Activated CD8-positive, alpha-beta memory T cell treated with anti-CD3 and anti-CD28 coated beads for 36 hours (primary cell): ENCODE measurements around the gene ABCC12. TPM values are rescaled to one million over a fixed set of nuclear protein-coding genes. Genes with fewer than 3 reads are reported as not detected.
"Not testable (repeated sequence)": the region's sequence is repeated elsewhere in the genome, so short reads cannot be mapped to it uniquely, and the experiment has no call there.

Experiments
- CTCF ChIA-PET: fragments of 350-600 bp; sonication (Branson Sonifier 250); formaldehyde crosslinking; loops from one replicate; lab custom pipeline; 2021; ENCODE audit warnings: antibody characterized with exemption; lab: Charles Lee
- POLR2A ChIA-PET: fragments of 350-600 bp; sonication (Branson Sonifier 250); formaldehyde crosslinking; loops from one replicate; lab custom pipeline; 2021; ENCODE audit warnings: antibody characterized with exemption; lab: Charles Lee
- total RNA-seq, 2 experiments: library from RNA; stranded (reverse); gene quantifications; one replicate each; pipeline ENCODE4 v1.2.3, GENCODE V29; 2021

ABCC12 gene
- total RNA-seq, 2 experiments from 2014 or later: not detected

DNA sequence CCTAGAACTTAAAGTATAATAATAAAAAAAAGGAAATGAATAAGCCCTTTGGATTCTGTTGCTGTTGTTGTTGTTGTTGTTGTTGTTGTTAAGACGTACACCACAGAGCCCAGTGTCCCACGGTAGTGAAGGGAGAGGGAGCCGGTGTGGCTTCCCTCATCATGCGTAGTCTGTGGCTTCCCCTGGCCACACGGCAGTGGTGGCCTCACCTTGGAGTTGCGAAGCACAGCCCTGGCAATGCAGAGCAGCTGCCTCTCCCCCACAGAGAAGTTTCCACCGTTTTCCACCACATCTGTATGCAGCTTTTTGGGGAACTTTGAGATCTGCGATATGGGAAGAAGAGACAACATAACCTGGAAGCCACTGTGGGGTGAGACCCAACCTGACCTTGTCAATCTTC, 14.1 kb upstream of the ABCC12 start:
- ChIA-PET POLR2A (no interaction called here), CTCF (no interaction called here)

DNA sequence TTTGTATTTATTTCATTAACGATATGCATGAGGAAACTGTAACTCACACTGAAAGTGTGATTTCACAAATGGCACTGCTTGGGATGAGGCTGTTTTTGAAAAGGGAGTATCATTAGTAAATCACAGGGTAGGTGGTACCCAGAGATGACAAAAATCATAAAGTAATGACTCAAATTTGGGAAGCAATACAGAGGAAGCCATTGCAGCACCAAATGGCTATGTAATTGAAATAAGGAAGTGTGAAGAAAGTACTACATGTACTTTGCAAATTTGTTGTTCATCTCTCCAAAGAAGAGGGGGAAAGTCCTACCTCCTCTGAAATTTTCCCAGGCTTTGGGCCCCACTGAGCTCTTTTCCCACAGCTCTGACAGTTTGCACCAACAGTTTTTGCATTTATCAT, 12.3 kb upstream of the ABCC12 start:
- ChIA-PET CTCF (no interaction called here), POLR2A (no interaction called here)

DNA sequence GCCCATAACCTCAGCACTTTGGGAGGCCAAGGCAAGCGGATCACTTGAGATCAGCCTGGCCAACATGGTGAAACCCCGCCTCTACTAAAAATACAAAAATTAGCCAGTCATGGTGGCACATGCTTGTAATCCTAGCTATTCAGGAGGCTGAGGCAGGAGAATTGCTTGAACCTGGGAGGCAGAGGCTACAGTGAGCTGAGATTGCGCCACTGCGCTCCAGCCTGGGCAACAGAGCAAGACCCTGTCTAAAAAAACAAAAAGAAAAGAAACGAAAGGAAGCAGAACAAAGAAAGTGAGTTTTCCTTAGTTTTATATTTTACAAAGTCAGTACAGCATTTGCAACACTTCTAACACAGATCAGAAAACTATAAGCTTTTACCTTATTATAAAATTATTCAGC, 10.8 kb upstream of the ABCC12 start:
- CTCF ChIA-PET: interaction anchor here (0.6 kb wide), 1 partner anchor 449 kb away, joined by 3 read pairs; no protein-coding TSS in a partner anchor
- POLR2A ChIA-PET: not testable (repeated sequence)

DNA sequence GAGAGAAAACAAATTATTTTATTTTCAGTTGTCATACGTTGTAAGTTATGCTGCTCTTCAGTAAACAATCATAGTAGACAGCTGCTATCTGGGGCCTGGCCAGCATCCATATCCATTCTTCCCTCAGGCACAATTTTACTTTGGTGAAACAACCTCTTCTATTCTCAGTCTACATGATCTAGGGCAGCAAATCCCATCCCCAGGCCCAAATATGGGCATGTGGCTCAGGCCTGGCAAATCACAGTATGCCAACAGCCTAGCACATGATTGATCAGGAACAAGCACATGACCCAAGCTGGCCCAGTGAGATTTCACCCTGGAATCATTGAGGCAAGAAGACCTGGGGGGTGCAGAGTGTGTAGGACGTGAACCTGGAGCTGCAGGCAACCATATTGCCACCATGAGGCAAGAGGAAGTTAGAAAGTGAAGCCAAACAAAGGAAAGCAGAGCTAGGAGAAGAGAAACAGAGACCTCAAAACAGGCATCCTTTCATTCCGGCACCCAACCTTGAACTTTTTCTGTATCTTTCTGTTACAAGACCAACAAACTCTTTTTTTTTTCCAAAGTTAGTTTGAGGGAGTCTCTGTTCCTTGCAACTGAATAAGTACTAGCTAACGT, 10.3 kb upstream of the ABCC12 start:
- CTCF ChIA-PET: interaction anchor here (1.1 kb wide), 1 partner anchor 31 kb away, joined by 3 read pairs; no protein-coding TSS in a partner anchor
- POLR2A ChIA-PET: no interaction called here

DNA sequence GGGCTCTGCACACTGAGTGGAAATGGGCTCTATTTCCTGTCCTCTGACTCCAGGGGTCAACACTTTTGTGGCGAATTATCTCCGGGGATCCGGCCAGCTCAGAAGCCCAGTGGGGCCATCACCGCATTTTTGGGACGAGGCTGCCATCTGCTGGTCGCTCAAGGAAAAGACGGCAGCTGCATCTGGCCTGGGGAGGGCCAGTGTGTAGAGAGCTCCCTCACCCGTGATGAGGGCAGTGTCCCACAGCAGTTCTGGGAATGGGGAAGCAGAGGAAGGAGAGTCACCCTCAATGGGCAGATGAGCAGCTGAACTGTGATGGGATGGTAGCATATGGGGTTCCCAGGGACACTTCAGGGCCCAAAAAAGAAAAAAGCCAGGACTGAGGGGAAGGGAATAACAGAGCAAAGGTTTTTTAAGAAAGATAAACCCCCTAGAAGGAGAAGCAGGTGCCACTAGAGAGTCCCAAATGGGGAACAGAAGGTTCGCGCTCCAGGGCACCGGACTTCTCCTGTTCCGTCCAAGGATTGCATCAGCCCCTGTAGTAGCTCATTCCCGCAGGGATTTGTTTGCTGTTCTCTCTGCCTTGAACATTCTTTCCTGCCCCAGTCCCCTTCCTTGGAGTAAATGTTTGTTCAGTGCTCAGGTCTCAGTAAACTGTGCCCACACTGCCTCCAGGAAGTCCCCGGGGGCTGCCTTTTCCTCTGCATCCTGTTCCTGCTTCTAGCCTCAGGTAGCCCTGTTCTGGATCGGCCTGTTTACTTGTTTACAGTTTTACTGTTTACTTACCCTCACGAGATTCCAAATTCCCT, 9.3 kb upstream of the ABCC12 start:
- ChIA-PET CTCF (interaction anchor here (0.6 to 2.2 kb wide), 7 partner anchors 9 to 1127 kb away, joined by 3 to 7 read pairs (median 5); no protein-coding TSS in a partner anchor), POLR2A (interaction anchor here (0.5 kb wide), 1 partner anchor 67 kb away, joined by 6 read pairs; no protein-coding TSS in a partner anchor)

DNA sequence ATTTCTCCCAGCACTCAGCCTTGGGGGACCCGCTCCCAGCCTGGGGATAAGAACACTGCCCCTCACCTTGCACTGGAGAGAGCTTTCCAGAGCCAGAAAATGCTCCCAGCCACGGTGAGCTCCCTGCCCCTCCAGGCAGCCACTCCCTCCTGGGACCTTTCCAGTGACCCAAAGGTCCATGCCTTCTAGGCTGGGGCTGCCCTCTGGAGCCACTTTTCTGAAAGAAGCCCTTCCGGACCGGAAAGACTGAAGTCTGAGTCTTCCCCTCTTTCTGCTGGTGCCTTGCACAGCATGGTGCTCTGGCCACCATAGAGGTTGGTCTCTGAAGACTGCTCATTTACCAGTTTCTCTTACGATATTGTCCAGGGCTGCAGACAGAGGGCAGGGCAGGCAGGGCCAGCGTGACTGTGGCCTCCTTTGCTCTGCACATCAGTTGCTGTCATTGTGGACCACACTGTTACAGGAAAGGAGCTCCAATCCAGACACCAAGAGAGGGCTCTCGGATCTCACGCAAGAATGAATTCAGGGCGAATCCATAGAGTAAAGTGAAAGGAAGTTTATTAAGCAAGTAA, 7.1 kb upstream of the ABCC12 start:
- POLR2A ChIA-PET: no interaction called here
- CTCF ChIA-PET: no interaction called here

DNA sequence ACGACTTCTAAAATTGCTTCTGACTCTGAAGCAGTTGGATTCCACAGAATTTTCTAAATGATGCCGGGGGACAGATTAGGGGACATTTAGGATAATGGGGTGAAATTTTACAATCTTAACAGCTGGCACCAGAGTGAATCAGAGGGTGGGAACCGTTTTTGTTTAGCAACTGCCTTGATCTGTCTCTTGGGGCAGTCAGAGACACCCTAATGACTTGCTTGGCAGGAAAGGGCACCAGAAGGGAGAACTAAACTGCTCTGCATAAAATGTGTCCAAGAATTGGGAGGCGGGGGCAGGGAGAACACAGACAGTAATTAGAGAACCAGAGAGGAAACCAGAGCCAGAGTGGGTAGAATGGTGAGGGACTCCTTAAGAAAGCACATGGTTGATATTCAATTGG, 6.1 kb upstream of the ABCC12 start:
- POLR2A ChIA-PET: no interaction called here
- CTCF ChIA-PET: no interaction called here

DNA sequence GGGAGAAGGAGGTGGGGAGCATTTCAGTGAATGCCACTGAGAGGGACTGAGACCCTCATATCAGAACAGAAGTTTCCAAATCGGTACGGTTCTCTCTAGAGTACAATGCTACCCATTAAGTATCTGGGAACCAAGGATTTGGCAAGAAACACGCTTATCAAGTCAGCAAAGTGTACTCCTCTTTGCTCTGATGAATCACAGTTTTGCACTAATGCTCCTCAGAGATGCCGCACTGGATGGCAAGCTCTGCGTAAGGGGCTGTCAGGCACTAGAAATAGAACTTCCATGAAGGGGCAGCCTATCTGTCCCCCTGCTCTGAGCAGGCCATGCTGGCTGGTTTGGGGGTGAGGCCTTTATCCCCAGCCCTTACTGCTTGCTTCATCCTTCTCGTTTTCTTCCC, 4.8 kb upstream of the ABCC12 start:
- POLR2A ChIA-PET: no interaction called here
- CTCF ChIA-PET: no interaction called here

DNA sequence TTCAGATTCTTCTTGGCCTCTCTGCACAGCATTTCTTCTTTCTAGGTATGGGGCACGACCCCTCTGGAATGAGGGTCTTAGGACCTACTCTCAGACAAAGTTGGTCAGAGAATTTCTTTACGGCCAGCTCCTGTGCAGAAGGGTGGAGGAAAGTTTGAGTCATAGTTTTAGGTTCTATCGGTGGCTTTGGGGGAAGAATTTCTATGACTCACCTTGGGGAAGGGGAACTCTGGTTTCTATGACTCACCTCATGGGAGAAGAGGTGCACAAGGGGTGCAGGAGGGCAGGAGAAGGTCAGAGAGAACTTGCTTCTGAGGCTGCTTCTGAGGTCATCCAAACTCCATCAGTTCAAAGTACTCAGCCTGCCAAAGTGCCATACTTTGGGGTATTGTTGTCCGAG, 2.5 kb upstream of the ABCC12 start:
- ChIA-PET CTCF (no interaction called here), POLR2A (interaction anchor here (0.7 kb wide), 1 partner anchor 35 kb away, joined by 3 read pairs; no protein-coding TSS in a partner anchor)

DNA sequence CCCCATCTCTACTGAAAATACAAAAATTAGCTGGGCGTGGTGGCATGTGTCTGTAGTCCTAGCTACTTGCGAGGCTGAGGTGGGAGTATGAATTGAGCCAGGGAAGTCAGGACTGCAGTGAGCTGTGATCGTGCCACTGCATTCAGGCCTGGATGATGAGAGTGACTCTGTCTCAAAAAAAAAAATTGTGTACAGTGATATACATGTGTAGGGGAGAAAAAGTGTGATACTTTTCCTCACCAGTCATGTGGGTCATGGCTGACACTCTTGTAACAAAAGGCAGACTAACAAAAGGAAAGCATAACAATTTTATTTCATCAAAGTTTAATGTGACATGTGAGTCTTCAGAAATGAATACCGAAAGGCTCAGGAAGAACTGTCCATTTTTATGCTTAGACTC, 2.0 kb upstream of the ABCC12 start:
- CTCF ChIA-PET: no interaction called here
- POLR2A ChIA-PET: interaction anchor here (0.7 kb wide), 1 partner anchor 35 kb away, joined by 3 read pairs; no protein-coding TSS in a partner anchor

DNA sequence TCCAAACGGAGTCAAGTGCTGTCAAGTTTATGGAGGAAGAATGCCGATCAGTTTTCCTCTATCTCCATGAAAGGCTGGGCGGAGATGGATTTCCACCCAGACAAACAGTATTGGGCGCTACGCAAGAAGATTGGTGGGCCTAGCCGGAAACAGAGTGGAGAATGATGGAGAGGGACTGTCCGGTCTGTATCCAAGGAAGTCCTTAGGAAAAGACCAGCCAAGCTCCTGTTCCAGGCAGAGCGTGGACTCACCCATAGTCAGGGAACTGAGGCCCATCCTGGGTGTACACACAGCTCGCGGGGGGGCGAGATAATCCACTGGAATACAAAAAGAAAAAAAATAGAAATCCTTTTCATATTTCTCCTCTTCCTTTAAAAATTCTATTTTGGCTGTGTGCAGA, 1.5 kb upstream of the ABCC12 start:
- CTCF ChIA-PET: interaction anchor here (0.8 to 1.5 kb wide), 2 partner anchors 33 to 1139 kb away, joined by 3 to 4 read pairs; no protein-coding TSS in a partner anchor
- POLR2A ChIA-PET: no interaction called here

DNA sequence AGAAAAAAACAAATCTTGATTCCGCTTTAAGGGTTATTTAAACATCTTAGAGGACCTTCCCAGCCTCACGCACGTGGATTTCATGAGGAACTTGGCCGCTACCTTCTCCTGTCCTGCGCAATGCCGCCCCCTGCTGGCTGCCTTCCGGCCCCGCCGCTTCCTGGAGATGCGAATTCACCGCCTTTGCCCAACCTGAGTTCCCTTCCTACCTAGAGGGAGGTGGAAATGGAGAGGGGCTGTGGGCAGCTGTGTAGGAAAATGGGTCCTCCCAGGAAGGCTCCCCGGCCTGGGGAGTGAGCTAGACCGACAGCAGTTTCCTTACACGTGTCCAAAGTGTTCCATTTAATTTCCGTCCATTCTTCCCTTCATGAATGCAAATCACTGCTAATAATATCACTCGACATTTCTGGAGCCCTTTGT, 1.0 kb upstream of the ABCC12 start:
- CTCF ChIA-PET: interaction anchor here (0.8 to 1.5 kb wide), 3 partner anchors 19 to 1139 kb away, joined by 3 to 4 read pairs (median 3); no protein-coding TSS in a partner anchor

DNA sequence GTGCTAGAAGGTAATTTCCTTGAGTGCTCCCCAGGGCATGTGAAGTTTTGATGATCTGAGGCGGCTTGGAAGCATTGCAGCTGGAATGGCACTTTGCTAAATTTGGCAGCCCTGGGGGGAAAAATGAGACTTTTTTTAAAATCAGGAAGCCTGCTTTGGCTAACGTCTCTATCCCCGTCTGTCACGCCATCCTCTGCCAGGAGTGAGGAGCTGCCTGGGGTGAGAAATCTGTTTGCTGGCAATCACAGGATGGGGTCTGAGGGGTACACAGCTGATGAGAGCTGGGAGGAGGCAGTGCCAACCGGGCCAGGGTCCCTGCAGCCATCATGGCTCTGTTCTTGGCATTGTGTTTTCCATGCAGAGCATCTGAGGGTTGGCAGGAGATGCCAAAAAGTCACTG, 2.0 kb downstream of the ABCC12 start:
- CTCF ChIA-PET: no interaction called here
- POLR2A ChIA-PET: no interaction called here

More for the DNA sequence above, 1.0 kb upstream of the ABCC12 start:
- POLR2A ChIA-PET: no interaction called here

DNA sequence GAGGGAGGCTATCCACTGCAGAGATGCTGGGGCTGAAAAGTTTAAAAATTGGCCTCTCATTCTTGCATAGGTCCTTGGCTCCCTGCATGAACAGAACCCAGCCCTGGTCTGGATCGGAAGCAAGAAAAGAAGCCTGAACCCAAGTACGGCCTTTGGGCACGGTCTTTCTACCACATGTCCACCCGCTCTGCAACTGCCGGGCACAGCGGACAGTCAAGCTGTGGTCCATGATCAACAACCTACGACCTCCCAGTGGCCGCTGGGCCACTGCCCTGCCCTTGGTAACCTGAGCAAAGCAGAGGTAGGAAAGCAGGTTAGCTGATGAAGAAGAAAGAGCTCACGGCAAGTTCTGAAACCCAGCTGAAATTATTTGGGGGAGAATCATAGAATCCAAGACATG, 3.6 kb downstream of the ABCC12 start:
- ChIA-PET CTCF (no interaction called here), POLR2A (no interaction called here)

DNA sequence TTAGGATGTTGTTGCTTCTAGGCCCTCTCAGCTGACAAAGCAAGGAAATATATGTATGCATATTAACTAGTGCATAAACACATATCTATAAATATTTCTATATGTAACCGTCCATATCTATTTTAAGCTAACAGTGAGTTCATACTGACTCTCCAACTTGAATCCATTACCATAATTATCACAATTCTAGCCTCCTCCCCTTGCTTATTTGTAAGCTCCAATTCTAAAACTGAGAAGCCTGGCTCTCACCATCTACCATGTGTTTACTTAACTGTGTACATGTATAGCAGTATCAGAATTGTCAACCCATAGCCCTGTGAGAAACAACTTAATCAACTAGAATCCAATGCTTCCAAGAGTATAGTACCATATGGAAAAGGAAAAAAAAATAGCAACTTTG, 5.1 kb downstream of the ABCC12 start:
- CTCF ChIA-PET: no interaction called here
- POLR2A ChIA-PET: no interaction called here

DNA sequence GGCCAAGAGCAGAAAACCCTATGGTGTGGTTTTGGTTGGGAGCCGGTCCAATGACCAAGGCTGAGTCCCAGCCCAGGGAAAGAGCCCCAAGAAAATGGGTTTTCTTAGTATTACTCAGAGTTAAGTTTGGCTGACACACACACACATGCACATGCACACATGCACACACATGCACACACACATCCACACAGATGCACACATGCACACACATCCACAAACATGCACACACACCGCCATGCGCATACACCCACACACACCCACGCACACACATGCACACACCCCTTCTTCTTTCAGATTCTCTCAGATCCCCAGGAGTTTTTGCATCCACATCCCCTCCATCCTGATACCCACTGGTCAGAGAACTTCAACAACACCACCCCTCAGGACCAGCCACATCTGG, 9.1 kb downstream of the ABCC12 start:
- CTCF ChIA-PET: no interaction called here
- POLR2A ChIA-PET: no interaction called here

DNA sequence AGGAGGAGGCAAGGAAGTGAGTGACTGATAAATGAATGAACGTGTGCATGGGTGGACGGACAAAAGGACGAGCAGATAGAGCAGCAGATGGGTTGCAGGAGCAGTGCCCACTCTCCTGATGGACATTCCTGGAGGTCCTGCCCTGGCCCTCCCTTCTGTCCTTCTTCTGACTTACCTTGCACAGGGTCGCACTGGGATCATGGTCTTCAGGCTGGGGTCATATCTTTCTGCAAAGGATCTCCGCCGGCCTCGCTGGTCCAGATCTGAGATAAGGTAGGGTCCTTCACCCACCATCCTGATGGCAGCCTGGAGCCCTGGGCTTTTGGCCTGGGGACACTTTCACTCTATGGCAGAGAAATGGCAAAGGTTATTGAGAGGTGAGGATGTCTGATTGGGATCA, 9.7 kb downstream of the ABCC12 start:
- ChIA-PET CTCF (no interaction called here), POLR2A (no interaction called here)

DNA sequence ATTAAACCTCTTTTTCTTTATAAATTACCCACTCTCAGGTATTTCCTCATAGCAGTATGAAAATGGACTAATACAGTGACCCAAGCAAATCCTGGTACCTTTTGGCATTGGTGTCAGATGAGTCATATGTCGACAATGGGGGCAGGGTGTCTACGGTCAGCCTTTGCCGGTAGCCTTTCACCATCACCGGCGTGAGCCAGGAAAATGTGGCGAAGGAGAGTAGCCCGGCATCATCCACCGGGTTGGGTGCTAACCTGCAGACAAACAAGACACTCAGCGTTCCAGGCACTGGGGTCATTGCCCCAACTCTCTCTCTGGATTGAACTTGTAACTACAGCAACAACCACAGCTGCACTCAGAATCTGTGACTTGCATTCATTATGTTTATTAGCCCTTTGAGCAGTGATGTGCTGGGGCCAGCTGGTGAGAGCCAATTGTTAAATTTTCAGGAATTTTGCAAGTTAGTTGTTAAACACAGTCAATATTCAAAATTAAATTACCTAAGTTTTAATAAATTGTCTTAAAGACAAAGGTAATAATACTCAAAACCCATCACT, 11.9 kb downstream of the ABCC12 start:
- CTCF ChIA-PET: no interaction called here
- POLR2A ChIA-PET: no interaction called here

DNA sequence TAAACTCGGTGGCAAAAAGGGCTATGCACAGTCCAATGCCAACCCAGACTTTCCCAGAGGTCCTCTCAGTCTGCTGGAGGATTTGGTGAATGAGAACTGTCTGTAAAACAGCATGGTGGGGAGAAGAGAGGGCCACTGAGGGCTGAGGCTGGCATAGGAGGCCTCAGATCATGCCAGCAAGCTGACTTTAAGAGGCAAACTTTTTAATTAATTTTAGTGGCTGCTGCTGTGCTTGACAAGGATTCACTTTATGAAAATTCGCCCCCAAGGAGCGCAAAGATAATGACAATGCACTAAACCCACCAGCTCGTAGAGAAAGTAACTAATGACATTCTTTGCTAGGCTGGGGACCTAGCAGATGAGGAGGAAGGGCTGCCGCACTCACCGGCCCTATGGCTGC, 15.0 kb downstream of the ABCC12 start:
- ChIA-PET POLR2A (no interaction called here), CTCF (no interaction called here)

DNA sequence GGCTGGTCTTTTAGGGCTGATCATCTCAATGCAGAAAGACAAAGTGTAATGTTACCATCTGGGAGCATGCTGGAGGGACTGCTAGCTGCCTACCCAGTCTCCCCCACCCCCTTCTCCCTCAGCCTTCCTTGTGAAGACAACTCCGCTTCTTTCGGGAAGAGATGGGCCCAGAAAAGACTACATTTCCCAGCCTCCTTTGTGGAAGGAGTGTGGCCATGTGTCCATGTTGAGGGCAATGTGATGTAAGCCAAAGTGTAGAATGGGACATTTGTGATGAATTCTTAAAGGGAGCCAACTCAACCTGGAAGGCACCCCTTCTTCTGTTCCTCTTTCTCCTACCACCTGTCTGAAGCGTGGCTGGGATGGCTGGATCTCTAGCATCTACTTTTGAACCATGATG, 16.3 kb downstream of the ABCC12 start:
- POLR2A ChIA-PET: no interaction called here
- CTCF ChIA-PET: no interaction called here
